Stimulated activated CD4-positive, alpha-beta T cell treated with anti-CD3 and anti-CD28 coated beads, Interleukin-4, amount 100 ng/mL, for 4 hours (primary cell): Measurements from ENCODE around the gene PRSS53.
A peak's percentile ranks its signal among the peaks of the same experiment; 100 is the strongest.

Experiments used
- DNase-seq, 2 experiments: peaks; one replicate each; pipeline ENCODE4 v3.0.0-alpha.2; 2020

Gene PRSS53

DNA sequence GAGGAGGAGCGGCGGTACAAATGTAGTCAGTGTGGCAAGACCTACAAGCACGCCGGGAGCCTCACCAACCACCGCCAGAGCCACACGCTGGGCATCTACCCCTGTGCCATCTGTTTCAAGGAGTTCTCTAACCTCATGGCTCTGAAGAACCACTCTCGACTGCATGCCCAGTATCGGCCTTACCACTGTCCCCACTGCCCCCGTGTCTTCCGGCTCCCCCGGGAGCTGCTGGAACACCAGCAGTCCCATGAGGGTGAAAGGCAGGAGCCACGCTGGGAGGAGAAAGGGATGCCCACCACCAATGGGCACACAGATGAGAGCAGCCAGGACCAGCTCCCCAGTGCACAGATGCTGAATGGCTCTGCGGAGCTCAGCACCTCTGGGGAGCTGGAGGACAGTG lies 11.7 kb downstream of the PRSS53 start:
- DNase-seq, result no peak

DNA sequence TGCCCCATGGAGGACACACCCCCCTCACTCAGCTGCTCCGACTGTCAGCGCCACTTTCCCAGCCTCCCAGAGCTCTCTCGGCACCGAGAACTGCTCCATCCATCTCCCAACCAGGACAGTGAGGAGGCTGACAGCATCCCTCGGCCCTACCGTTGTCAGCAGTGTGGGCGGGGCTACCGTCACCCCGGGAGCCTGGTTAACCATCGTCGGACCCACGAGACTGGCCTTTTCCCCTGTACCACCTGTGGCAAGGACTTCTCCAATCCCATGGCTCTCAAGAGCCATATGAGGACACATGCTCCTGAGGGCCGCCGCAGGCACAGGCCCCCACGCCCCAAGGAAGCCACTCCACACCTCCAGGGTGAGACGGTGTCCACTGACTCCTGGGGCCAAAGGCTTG lies 12.4 kb downstream of the PRSS53 start:
- DNase-seq, result no peak

DNA sequence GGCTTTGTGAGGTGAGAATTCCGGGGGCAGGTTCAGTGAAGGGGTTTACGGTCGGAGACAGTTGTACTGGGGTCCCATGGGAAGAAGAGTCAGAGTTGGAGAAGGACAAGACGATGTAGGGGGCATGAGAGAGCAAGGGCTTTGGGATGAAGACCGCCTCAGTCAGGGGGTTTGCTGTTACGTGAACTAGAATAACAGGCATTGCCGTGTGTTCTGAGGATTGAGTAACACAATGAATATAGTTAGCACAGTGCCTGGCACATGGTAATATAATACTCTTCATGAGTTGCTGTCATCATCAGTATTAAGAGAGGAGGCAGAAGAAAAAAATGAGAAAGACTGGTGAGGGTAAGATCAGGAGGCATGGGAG lies 13.9 kb downstream of the PRSS53 start:
- DNase-seq, result no peak

DNA sequence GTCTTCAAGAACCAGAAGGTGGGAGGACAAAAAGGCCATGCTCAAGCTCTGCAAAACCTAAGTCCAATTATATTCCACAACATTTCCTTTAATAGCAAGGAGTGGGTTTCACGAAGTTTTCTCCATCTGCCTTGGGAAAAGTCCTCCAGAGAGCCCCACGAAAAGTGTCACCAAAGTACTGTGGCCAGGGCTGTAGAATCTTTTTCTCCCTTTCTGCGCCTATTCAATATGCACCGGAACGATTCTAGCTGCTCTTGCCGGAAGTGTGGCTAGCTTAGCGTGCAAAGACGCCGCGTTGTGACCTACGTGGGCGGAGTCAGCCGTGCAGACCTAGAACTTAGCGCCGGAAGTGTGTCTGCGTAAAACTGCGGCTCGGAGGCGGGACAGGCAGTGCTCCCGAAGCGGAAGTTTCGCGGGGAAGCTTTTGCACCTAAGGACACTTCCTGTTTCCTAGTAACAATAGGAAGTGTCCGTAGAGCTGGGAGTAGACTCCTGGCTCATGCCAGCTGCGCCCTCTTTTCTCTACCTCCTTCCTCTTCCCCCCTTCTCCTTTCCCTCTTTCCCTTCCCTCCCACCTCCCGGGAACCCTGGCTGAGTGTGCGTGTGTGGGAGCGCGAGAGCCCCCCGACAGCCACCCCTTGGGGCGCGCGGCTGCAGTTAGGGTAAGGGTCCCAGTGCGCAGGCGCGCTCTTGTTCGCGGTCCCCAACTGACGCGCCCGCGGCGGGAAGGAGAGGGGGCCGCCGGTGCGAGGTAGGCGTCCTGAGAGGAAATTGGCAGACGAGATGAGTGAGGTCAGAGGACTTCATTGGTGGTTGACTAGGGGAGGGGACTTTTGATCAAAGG lies 14.6 kb downstream of the PRSS53 start, which contains the start of the genes ZNF646 and ZNF668:
Gene ZNF646 (plus strand): TSS at position 453 of the 844 bp plus-strand sequence. CDS start 1,903 bp downstream, outside the sequence.
Gene ZNF668 (minus strand): TSS at position 271 of the 844 bp plus-strand sequence. CDS start 9,781 bp downstream, outside the sequence.
- peak; percentile 94 to 99 for DNase-seq

DNA sequence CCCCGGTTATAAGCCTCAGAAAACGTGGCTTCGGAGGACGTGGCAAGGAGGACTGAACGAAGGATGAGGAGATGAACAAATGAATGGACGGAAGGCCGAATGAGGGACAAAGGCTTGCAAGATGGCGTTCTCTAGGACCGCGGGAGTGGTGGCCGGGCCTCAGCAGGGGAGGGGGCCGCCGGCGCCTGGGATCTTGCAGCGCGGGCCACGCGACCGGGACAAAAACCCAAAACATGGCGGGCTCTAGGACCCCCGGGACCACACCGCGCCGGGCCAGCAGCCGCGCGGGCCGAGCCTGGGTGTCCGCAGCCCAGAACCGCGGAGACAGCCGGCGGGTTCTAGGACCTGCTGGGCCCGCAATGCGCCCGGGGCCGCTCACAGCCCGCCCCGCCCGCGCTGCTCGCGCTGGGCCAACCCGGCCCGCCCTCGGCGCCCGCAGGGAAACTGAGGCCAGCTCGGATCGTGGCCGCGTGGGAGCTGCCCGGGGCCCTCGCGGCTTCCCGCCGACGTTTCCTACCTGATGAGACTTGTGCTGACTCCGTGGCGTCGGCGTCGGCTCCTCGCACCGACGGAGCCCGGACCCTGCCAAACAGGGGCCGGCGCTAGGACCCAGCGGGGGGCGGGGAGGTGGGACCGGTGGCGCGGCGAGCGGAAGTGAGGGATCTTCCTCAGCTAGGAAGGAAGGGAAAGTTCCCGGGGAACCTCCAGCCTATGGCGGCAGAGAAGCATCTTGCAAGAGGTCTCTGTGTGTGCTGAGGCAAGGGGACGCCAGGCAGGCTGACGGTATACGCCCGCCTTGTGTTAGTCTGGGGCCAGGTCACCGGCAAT lies 15.4 kb downstream of the PRSS53 start:
- DNase-seq, result peak; percentile 79 to 87

GRCh38 chr16:31072540-31073141 lies 16.1 kb downstream of the PRSS53 start:
- peak in 1 of 2 experiments; percentile 14 for DNase-seq

- no peak for DNase-seq
These were observed 16.9 kb downstream of the PRSS53 start for GRCh38 chr16:31071861-31072260.

GRCh38 chr16:31067342-31067741 lies 21.4 kb downstream of the PRSS53 start:
- DNase-seq, result no peak

DNA sequence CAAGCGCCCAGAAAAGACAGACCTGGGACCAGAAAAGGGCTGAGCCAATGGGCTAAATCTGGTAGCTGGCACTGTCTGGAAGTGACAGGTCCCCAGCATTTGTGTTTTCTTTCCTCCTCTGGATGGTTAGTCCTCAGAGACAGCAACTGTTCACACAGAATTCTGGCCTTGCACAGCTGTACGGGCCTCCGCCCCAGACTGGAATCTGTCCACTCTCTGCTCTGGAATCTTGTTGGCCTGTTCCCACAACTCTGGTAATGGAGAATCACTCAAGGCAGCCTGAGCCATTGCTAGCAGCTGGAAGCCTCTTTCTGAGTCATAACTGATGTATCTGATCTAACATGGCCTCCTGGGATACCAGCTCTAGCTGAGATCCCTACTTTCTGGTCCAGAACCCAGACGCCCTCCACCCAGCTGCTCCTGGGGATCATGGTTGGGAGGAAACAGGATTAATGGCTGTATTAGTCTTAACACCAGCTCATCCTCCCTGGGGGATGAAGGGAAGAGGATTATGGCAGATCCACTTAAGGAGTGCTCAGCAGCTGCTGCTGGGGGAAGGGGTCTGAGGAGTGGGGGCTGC lies 23.8 kb downstream of the PRSS53 start:
- DNase-seq, result no peak

- no peak for DNase-seq
These were observed 24.7 kb downstream of the PRSS53 start for GRCh38 chr16:31063843-31064611.

DNA sequence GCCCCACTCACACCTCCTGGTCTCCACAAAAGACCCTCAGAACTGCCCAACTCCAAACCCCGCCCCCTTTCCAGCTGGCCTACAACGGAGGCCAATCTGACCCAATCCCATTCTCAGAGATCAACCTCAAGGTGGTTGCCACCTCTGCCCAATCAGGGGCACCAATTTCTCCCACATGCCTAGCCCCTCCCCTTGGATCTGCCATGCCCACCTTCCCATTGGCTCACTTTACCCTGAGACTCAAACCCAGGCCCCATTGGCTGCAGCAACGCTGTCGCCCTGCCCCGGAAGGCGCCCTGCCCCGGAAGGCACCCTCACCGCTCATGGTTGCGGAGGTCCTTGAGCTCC lies 25.3 kb downstream of the PRSS53 start:
- DNase-seq, result no peak

DNA sequence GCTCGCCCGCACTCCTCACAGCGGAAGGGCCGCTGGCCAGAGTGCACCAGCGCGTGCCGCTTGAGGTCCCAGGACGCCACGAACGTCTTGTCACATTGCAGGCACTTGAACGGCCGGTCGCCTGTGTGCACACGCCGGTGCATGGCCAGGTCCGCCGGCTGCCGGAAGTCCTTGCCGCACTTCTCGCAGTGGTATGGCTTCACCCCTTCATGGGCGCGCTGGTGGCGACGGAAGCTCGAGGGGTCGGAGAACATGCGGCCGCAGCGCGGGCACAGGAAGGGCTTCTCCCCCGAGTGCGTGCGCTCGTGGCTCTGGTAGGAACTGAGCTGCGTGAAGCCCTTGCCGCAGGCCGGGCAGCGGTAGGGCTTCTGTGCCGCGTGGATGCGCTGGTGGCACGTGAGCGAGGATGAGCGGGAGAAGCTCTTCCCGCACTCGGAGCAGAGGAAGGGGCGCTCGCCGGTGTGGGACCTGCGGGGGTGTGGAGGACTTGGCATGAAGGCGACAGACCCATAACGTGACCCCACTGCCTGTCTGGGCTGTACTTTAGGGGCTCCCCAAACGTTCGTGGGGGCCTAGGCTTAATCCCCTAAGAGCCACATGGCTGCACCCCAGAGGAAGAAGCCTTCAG lies 26.8 kb downstream of the PRSS53 start:
- DNase-seq, result no peak

- no peak for DNase-seq
These were observed 27.5 kb downstream of the PRSS53 start for GRCh38 chr16:31061126-31061812.

GRCh38 chr16:31055613-31056012 lies 33.1 kb downstream of the PRSS53 start:
- no peak for DNase-seq

DNA sequence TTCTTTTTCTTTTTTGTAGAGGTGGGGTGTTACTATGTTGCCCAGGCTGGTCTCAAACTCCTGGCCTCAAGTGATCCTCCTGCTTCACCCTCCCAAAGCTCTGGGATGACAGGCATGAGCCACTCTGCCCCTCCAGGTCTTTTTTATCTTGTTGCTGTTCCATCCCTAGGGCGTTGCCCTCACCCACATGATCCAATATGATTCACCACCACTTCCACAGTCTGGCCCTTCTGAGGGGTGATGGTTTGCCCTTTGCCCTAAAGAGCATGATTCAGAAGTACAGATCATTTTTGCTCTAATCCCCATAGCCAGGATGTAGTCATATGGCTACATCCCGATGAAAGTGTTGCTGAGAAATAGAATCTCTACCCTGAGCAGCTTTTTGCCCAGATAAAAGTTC lies 36.6 kb downstream of the PRSS53 start:
- no peak for DNase-seq

GRCh38 chr16:31050280-31051030 lies 38.3 kb downstream of the PRSS53 start:
- no peak for DNase-seq

- no peak for DNase-seq
These were observed 44.8 kb downstream of the PRSS53 start for GRCh38 chr16:31043898-31044481.

DNA sequence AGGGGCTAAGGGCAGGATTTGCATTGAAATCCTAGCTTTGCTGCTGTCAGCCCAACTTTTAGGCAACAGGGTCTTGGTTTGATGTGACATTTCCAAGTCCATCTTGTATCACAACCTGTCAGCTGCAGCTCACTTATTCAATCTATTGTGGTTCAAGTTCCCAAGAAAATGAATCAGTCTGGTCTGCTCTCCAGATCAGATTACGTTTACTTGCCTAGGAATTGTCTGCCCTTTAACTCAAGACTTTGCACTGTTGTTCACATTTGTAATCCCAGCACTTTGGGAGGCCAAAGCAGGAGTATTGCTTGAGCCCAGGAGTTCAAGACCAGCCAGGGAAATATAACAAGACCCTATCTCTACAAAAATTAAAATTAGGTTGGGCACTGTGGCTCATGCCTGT lies 45.4 kb downstream of the PRSS53 start:
- DNase-seq, result no peak

- DNase-seq, result no peak
These were observed 45.9 kb downstream of the PRSS53 start for GRCh38 chr16:31042866-31043265.

GRCh38 chr16:31038993-31039392 lies 49.8 kb downstream of the PRSS53 start:
- DNase-seq, result no peak
